Transverse colon (tissue), 4 donors: Measurements from ENCODE around the gene PROZ. TPM values are rescaled to one million over a fixed set of nuclear protein-coding genes. Genes with fewer than 3 reads are reported as not detected.

ENCODE experiments used
- DNase-seq: peaks from one replicate; pipeline ENCODE4 v3.0.0-alpha.2; 2019
- H3K27ac ChIP-seq, 4 donors: fragments of 200-600 bp; sonication (generic); 2 replicates each; pipeline ENCODE4 v1.5.1; 2016 to 2018; ENCODE audit warnings: inconsistent platforms in 4 of 4
- H3K27me3 ChIP-seq: fragments of 200-600 bp; sonication (generic); 2 replicates; pipeline ENCODE4 v1.5.1; 2017; ENCODE audit warnings: inconsistent platforms
- H3K36me3 ChIP-seq, 4 donors: fragments of 200-600 bp; sonication (generic); 2 replicates each; pipeline ENCODE4 v1.5.1; 2017 to 2019; ENCODE audit warnings: inconsistent platforms in 4 of 4
- H3K4me1 ChIP-seq, 4 donors: fragments of 200-600 bp; sonication (generic); 2 replicates each; pipeline ENCODE4 v1.5.1; 2017 to 2020; ENCODE audit warnings: inconsistent platforms in 4 of 4
- H3K4me3 ChIP-seq, 4 donors: fragments of 200-600 bp; sonication (generic); 1 replicate in 1 of 4; 2 replicates in 3 of 4; pipeline versions ENCODE4 v1.5.1 to v1.6.1; 2017 to 2019; ENCODE audit warnings: inconsistent platforms in 4 of 4
- H3K9me3 ChIP-seq, 2 donors: fragments of 200-600 bp; sonication (generic); 2 replicates each; pipeline ENCODE4 v1.5.1; 2017 to 2019; ENCODE audit warnings: inconsistent platforms in 2 of 2
- EP300 ChIP-seq: sonication (generic); formaldehyde crosslinking; IDR thresholded peaks from one replicate; pipeline ENCODE4 v1.6.1; 2017; ENCODE audit warnings: antibody characterized with exemption, low read depth
- POLR2A ChIP-seq: fragments of 450-650 bp; IDR thresholded peaks from one replicate; pipeline ENCODE4 v1.6.1; 2016; ENCODE audit warnings: antibody characterized with exemption, mild to moderate bottlenecking, moderate library complexity
- POLR2AphosphoS5 ChIP-seq, 3 donors: sonication (generic); formaldehyde crosslinking; IDR thresholded peaks; one replicate each; pipeline ENCODE4 v1.6.1; 2016; ENCODE audit warnings: antibody characterized with exemption in 3 of 3
- WGBS, 2 donors: methylation state at CpG; one replicate each; pipeline ENCODE4 v1.1.5; 2018; ENCODE audit warnings: low coverage in 1 of 2; 5-methylcytosine and 5-hydroxymethylcytosine counted together
- in situ Hi-C, 4 donors: fragments of 200-750 bp; cut with MboI; loops; one replicate each; pipeline versions ENCODE4 v1.15.0 to v1.15.1; 2017; ENCODE audit warnings: low sequenced_read_pairs in 3 of 4, low pct_ligation_motif_present in 1 of 4, low pct_unique_long_range_greater_than_20kb in 1 of 4
- intact Hi-C: fragments of 100-400 bp; cut with DNase I; formaldehyde crosslinking; loops from one replicate; pipeline ENCODE4 v1.15.1; 2023; ENCODE audit warnings: low total_unique reads
- total RNA-seq, 4 donors: library from RNA; depleted of rRNA; stranded (reverse); fragments of >200 nt; gene quantifications; one replicate each; pipeline ENCODE4 v1.1.0, GENCODE V29; 2016
- TF ChIP-seq, protein P1 (sequence below), 5 experiments: fragments of 200-600 bp in 3 of 5; fragments of 450-650 bp in 2 of 5; sonication (generic) in 3 of 5; IDR thresholded peaks; 1 replicate in 2 of 5; 2 replicates in 3 of 5; pipeline ENCODE4 v1.5.1; 2016 to 2017; ENCODE audit warnings: antibody characterized with exemption in 5 of 5, inconsistent platforms in 3 of 5, mild to moderate bottlenecking in 2 of 5, moderate library complexity in 1 of 5

Gene PROZ, protein sequence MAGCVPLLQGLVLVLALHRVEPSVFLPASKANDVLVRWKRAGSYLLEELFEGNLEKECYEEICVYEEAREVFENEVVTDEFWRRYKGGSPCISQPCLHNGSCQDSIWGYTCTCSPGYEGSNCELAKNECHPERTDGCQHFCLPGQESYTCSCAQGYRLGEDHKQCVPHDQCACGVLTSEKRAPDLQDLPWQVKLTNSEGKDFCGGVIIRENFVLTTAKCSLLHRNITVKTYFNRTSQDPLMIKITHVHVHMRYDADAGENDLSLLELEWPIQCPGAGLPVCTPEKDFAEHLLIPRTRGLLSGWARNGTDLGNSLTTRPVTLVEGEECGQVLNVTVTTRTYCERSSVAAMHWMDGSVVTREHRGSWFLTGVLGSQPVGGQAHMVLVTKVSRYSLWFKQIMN
- total RNA-seq = not detected

DNA sequence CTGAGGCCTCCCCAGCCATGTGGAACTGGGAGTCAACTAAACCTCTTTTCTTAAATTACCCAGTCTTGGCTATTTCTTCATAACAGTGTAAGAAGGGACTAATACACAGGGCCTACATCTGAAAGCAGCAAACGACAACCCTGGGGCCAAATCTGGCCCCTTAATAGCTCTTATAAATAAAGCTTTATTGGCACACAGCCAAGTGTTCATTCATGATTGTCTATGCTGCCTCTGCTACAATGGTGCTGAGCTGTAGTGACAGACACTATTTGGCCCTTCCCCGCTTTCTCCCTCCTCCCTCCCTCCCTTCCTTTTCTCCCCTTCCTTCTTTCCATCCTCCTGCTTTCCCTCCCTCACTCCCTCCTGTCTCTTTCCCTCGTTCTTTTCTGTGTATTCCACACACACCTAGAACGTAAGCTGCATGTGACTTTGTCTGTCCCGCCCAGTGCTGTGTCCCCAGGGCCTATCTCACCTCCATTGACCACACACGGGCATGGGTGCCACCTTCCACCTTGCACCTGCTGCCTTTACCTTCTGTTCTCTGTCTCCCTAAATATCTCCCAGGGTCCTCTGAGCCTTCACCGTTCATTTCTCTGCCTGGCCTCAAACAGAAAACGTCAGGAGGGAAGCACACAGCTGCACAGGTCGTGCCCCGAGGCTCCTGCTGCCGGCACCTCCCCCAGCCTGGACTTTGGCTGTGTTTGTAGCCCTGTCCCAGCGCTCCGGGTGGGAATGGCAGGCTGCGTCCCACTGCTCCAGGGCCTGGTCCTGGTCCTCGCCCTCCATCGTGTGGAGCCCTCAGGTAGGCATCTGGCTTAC, at the start of gene PROZ:
TSS of gene PROZ (plus strand) at position 720 of the 819 bp plus-strand sequence. CDS start at position 733, 13 bp downstream.
- in situ Hi-C loops = no loop called here
- no peak for DNase-seq
- TF ChIP-seq, protein P1, sequence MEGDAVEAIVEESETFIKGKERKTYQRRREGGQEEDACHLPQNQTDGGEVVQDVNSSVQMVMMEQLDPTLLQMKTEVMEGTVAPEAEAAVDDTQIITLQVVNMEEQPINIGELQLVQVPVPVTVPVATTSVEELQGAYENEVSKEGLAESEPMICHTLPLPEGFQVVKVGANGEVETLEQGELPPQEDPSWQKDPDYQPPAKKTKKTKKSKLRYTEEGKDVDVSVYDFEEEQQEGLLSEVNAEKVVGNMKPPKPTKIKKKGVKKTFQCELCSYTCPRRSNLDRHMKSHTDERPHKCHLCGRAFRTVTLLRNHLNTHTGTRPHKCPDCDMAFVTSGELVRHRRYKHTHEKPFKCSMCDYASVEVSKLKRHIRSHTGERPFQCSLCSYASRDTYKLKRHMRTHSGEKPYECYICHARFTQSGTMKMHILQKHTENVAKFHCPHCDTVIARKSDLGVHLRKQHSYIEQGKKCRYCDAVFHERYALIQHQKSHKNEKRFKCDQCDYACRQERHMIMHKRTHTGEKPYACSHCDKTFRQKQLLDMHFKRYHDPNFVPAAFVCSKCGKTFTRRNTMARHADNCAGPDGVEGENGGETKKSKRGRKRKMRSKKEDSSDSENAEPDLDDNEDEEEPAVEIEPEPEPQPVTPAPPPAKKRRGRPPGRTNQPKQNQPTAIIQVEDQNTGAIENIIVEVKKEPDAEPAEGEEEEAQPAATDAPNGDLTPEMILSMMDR (IDR thresholded peaks at IDR 0.05) = no peak
- TF ChIP-seq POLR2A = no peak
- no peak for TF ChIP-seq POLR2AphosphoS5 (IDR thresholded peaks at IDR 0.05)
- no peak for TF ChIP-seq EP300
- Histone ChIP-seq H3K27ac (no peak within 1 kb of the TSS), H3K9me3 (no peaks in the 10 kb centered on the region), H3K4me3 (no peak within 1 kb of the TSS), H3K27me3 (peaks cover 15% of the 10 kb centered on the region), H3K36me3 (no peaks in the 10 kb centered on the region), H3K4me1 (peaks cover 2 to 10% (median 7%) of the 10 kb centered on the region in 4 donors)
- intact Hi-C loops = no loop called here
- WGBS, 2 donors = 62 to 64% methylated on average over 6 to 16 of the region's 16 CpGs

DNA sequence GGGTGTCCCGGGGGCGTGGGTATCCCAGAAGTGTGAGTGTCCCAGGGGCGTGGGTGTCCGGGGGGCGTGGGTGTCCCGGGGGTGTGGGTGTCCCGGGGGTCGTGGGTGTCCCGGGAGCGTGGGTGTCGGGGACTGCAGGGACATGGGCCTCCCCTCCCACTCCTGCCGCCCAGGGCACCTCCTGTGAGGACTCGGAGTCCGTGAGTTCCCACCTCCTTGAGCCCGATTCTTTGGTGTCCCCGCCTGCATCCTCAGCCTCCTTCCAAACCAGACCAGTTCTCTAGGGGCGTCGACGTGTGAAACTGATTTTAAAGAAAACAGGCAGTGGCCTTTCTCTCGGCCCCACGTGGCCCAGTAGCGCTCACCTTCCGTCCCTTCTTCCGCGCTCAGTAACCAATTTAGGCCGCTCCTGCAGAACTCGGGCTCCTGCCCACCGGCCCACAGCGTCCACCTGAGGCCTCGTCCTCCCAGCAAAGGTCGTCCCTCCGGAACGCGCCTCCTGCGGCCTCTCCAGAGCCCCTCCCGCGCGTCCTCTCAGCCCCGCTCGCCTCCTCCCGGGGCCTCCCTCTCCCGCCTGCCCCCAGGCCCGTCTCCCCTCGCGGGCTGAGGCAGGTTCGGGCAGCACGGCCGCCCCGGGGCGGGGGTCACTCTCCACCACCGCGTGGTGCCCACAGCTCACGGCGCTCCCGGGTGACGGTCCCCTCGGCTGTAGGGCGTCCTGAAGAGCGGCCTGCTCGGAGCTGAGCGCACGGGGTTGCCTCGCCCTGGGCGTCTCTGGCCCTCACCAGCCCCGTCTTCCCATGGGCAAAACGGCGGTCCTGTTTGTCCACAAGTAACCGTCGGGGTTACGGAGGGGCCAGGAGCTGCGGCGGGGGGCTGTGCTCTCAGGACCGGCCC, 49.0 kb upstream of the PROZ start:
- intact Hi-C loops = no loop called here

GRCh38 chr13:113110048-113110851, 48.2 kb upstream of the PROZ start:
- Histone ChIP-seq H3K4me3 (peak overlapping the region in 3 of 4 donors; percentile 16 to 48 (median 32)), H3K36me3 (no peaks in the 10 kb centered on the region), H3K27me3 (peaks cover 22% of the 10 kb centered on the region), H3K27ac (no peak overlapping the region), H3K4me1 (peaks cover 0 to 18% (median 16%) of the 10 kb centered on the region in 4 donors), H3K9me3 (no peaks in the 10 kb centered on the region)
- intact Hi-C loops = no loop called here
- 4% methylated on average over 40 of the region's 99 CpGs; no CpG with 5 or more reads in 1 of the 2 donors for WGBS, 2 donors
- TF ChIP-seq, protein P1 (IDR thresholded peaks at IDR 0.05) = no peak
- no peak for TF ChIP-seq POLR2A
- TF ChIP-seq EP300 = no peak
- TF ChIP-seq POLR2AphosphoS5 (IDR thresholded peaks at IDR 0.05) = no peak
- in situ Hi-C loops = no loop called here
- DNase-seq = no peak

More for the DNA sequence above, 49.0 kb upstream of the PROZ start:
- Histone ChIP-seq H3K27me3 (peaks cover 22% of the 10 kb centered on the region), H3K36me3 (no peaks in the 10 kb centered on the region), H3K9me3 (no peaks in the 10 kb centered on the region), H3K4me1 (peaks cover 0 to 18% (median 16%) of the 10 kb centered on the region in 4 donors), H3K27ac (no peak overlapping the region), H3K4me3 (peak overlapping the region in 1 of 4 donors; percentile 48)
- TF ChIP-seq POLR2AphosphoS5 (IDR thresholded peaks at IDR 0.05) (no peak), EP300 (no peak), POLR2A (no peak)
- TF ChIP-seq, protein P1 (IDR thresholded peaks at IDR 0.05) = no peak
- no peak for DNase-seq
- 59 to 80% methylated on average over 6 to 56 of the region's 73 CpGs for WGBS, 2 donors
- in situ Hi-C loops = no loop called here
